Endometrial microvascular endothelial cells (primary cell): Measurements from ENCODE around the gene SUFU. TPM values are rescaled to one million over a fixed set of nuclear protein-coding genes. Genes with fewer than 3 reads are reported as not detected.

Source experiments
- in situ Hi-C: cut with HindIII; loops from 2 replicates; pipeline ENCODE4 v1.10.0; 2017; ENCODE audit warnings: low sequenced_read_pairs, low pct_unique_long_range_greater_than_20kb; ENCODE audit errors: inconsistent ontology term
- total RNA-seq: library from RNA; depleted of rRNA; stranded (reverse); fragments of >200 nt; gene quantifications from one replicate; pipeline ENCODE4 v1.2.3, GENCODE V29; 2015; ENCODE audit errors: inconsistent ontology term

The SUFU gene
- total RNA-seq, 1 donor from 2014 or later, result 7.6 TPM

DNA sequence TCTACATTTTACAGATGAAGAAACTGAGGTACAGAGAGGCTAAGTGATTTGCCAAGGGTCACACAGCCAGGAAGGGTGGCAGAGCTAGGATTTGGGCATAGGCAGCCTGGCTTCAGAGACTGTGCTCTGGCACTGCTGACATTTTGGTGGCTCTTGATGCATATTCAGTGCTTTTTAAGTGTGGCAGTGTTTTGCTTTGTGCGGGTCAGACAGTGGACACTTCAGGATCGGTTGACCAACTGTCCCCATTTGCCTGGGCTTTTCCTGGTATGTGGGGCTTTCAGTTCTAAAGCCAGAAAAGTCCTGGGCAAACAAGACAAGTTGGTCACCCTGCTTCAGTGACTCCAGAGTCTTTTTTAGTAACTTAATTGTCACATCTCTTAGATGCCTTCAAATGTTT lies 35.0 kb downstream of the SUFU start:
- in situ Hi-C loops, result no loop called here

DNA sequence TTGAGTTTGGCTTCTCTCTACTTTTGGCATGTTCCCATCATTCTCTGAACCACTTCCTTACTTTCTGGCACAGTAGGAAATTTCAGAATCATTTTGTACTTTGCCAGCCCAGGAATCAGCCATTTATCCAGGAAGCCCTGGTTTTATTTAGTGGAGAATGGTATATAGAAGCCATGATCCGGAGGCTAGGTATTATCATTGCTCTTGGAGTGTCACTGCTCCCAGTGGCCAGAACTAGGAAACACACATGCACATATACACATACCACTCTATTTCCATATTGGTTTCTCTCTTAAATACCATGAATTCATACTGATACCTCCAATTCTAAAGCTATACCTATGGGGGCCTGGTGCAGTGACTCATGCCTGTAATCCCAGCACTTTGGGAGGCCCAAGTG lies 36.3 kb downstream of the SUFU start:
- in situ Hi-C loops, result no loop called here

DNA sequence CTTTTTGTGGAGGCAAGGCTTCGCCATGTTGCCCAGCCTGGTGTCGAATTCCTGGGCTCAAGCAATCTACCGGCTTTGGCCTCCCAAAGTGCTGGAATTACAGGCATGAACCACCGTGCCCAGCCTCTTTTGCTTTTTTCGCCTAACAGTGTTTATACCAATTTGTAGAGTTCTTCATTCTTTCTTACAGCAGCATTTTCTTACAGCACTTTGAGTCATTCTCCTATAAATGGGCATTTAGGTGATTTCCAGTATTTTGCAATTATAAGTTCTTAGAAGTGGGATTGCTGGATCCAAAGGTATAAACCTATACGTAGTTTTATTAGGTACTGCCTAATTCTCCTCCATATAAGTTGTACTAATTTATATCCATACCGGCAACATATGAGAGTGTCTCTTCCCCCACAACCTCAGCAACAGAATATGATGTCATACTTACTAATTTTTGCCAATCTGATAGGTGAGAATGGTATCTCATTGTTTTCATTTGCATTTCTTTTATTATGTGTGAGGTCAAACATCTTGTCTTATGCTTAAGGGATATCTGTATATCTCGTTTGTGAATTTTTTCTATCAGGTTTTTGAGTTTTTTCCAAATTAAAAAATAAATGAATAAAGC lies 39.1 kb downstream of the SUFU start:
- in situ Hi-C loops, result no loop called here

DNA sequence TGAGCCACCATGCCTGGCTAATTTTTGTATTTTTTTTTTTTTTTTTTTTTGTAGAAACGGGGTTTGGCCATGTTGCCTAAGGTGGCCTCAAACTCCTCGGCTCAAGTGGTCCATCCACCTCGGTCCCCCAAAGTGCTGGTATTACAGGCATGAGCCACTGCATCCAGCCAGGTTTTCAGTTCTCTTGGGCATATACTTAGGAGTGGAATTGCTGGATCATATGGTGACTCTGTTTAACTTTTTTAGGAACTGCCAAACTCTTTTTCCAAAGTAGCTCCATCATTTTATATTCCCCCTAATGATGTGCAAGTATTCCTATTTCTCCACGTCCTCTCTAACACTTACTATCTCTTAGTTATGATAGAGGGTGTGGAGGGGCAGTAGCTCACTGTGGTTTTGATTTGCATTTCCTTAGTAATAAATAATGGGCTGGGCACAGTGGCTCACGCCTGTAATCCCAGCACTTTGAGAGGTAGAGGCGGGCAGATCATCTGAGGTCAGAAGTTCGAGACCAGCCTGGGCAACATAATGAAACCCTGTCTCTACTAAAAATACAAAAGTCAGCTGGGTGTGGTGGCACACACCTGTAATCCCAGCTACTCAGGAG lies 41.6 kb downstream of the SUFU start:
- in situ Hi-C loops, result no loop called here

DNA sequence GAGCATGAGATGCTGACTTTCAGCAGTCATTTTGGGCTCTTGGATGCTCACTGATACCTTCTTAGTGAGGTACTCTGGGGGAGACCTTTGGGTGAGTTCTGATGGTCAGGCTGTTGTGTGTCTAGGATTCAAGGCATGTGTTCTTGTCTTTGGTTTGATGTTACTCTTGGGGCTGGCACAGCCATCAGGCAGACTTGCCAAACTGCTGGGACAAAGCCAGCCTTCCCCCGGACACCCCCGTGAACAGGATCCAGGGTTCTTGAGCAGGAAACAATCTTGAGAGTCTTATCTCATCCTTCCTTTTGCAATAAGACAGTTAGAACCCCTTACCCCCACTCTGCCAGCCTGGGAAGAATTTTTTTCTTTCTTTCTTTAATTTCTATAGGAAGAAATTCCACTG lies 42.2 kb downstream of the SUFU start:
- in situ Hi-C loops, result no loop called here

DNA sequence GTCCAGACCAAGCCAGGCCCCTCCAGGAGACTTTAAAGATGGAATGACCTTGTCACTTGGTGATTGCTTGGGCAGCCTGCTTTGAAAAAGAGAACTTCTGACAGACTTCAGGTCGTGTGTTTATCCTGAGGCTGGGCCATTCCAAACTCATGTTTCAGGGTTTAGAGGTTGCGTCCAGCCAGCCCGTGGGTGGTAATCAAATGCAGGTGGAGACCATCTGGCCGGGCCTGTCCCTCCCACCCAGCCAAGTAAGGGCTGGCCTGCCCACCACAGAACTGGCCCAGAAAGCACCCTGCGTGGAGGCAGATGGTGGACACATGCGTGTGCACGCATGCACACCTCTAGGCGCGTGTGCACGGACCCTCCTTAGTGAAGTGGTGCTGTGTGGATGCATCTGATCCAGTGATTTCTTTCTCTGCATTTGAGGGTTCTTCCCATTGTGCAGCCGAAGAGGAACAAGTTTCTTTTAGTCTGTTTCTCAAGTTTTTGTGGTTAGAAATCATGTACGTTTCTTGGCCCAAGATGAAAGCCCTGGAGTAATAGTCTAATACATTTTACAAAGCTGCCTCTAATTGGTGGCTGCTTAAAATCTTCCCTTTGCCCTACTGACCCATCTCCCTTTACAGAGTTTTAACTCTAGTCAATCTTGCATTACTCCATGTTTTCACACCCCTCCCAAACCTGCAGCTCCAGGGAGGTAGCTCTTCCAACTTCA lies 43.0 kb downstream of the SUFU start:
- in situ Hi-C loops, result no loop called here

DNA sequence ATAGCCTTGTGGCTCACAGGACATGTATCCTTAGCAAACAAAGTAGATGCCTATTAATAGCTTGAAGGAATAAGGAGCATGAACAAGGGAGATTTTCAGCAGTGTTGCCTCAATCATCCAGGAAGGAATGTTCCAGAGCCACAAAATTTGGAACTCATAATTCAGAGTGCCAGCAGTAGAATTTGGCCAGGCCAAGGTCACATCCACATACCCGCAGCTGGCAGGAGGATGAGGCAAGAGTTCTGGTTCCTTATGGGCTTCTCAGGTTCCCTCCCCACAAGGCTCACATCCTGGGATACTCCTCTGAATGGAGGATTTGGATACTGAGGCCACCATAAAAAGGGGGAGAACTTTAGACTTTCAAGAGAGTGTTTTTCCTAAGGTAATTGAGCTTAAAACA lies 45.8 kb downstream of the SUFU start:
- in situ Hi-C loops, result no loop called here

DNA sequence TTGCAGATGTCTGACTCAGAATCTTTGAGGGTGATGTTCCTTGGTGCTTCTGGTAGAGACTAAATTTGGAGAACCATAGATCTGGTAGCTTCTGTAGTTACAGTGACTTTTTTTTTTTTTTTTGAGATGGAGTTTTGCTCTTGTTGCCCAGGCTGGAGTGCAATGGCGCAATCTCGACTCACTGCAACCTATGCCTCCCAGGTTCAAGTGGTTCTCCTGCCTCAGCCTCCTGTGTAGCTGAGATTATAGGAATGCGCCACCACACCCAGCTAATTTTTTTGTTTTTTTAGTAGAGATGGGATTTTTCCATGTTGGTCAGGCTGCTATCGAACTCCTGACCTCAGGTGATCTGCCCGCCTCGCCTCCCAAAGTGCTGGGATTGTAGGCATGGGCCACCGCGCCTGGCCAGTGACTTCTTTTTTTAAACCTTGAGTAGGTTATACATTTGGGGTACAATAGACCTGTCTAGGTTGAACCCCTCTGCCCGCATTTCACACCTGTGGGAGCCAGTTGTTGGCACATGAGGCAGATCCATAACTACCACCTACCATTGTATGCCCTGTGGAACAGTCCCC lies 47.0 kb downstream of the SUFU start:
- in situ Hi-C loops, result no loop called here

DNA sequence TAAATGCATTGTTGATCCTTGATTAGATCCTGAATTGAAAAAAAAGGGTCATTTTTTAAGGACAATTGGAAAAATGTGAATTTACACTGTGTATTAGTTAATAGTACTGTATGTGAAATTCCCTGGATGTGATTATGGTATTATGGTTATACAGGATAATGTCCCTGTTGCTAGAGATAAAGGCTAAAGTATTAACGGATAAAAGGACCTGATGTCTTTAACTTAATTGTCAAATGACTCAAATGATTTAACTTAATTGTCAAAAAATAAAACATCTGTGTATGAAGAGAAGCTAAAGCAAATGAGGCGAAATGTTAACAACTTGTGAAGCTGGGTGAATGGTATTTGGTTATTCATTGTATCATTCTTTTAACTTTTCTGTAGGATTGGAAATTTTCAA lies 48.8 kb downstream of the SUFU start:
- in situ Hi-C loops, result no loop called here

DNA sequence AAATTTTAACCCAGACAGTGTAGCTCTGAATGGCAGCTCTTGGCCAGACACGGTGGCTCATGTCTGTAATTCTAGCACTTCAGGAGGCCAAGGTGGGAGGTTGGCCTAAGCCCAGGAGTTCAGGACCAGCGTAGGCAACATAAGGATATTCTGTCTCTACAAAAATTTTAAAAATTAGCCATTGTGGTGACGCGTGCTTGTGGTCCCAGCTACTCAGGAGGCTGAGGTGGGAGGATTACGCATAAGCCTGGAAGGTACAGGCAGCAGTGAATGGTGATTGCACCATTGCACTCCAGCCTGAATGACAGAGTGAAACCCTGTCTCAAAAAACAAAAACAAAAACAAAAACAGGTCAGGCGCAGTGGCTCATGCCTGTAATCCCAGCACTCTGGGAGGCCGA lies 50.0 kb downstream of the SUFU start:
- in situ Hi-C loops, result no loop called here

DNA sequence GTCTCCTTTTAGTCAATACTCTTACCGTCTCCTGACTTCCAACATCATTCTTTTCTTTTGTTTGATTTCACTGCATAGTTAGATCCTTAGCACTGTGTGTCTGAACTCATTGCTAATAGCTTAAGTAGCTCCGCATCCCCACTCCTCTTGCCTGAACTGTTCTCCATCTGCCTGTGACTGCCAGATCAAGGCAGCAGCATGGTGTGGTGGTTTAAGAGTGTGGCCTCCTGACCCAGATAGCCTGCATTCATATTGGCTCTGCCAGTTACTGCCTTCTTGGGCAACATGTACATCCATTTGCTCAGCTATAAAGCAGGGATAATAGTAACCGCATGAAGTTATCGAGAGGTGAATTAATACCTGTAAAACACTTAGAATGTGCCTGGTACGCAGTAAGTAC lies 50.8 kb downstream of the SUFU start:
- in situ Hi-C loops, result no loop called here

DNA sequence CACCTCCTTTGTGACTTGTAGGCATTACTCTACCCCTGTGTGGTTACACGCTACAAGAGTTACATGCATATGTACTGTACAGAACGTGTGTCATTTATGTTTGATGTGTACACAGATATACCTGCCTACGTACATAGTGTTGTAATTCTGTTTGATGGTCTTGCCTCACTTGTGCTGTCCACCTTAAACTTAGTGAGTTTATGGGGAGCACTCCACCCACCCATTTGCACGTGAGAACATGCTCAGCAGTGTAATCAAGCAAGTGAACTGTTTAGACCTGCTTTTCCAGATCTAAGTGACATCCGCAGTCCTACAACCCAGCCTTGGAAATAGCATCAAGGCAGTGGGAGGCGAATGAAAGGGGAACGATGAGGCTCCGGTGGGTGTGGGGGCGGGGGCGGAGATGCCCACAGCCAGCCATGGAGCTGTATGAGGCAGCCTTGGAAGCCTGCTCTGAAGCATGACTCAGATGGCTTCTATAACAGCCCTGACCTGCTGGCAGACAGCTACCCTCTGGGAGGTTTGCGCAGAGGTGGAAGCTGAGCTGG lies 52.1 kb downstream of the SUFU start:
- in situ Hi-C loops, result no loop called here

DNA sequence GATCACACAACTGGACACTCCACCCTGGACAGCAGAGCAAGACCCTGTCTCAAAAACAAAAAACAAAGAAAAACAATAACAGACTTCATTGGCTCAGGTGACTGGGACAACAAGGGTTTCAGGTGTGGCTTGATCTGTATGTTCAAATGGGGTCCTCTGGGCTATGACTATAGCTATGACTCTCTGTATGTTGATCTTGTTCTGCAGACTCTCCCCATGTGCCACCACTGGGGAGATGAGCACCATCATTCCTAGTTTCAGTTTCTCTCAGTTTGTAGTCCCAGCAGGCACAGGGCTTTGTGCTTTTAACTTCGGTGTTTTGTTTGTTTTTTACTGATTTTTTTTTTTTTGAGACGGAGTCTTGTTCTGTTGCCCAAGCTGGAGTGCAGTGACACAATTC lies 53.8 kb downstream of the SUFU start:
- in situ Hi-C loops, result no loop called here

DNA sequence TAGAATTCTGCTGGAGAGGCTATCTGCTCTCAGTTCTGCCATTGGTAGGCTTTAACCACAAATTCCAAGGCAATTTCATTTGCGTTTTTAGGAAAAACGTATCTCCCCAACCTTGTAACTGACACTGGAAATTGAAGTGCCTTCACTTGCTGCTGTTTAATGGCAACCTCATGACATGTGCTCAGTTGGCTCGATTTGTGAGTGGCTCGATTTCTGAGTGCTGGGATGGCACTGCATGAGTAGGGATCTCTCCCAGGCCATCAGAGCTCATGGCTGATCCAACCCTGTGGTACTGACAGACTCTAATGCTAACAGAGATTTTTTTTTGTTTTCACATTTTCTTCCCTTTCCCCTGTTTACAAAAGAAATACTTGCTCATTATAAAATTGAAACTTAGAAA lies 56.0 kb downstream of the SUFU start:
- in situ Hi-C loops, result no loop called here

DNA sequence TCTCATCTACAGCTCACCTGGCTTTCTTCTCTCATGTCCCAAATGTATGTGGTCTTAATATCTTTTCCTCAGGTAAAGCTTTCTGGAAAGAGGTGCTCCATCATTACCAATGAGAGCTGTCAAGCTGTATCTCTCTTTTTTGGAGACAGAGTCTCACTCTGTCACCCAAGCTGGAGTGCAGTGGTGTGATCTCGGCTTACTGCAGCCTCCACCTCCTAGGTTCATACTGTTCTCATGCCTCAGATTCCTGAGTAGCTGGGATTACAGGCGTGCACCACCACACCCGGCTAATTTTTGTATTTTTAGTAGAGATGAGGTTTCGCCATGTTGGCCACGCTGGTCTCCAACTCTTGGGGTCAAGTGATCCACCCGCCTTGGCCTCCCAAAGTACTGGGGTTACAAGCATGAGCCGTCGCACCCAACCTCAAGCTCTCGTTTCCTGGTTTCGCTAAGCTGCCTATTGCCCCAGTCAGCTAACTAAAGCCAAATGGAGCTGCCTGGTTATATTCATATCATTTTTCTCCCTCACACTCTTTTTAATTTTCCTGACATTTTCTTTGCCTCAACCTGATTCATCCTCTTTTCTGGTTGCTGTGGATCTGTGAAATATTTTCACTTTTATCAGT lies 60.5 kb downstream of the SUFU start:
- in situ Hi-C loops, result no loop called here

DNA sequence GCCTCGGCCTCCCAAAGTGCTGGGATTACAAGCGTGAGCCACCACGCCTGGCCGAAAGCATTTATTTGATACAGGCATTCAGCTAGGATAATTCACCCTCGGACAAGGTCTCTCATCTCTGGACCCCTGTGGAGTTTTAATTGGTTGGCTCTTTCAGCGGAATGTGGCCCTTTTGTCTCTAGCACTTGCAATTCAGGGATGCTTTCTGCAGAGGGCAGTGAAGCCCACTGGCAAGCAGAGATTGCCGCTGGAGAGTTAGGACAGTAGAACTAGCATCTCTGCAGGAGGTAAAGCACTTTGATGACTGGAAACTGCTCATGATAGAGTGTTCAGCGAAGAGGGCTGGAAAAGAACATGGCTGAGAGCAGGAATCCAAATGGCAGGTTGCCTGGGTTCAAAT lies 62.0 kb downstream of the SUFU start:
- in situ Hi-C loops, result no loop called here

DNA sequence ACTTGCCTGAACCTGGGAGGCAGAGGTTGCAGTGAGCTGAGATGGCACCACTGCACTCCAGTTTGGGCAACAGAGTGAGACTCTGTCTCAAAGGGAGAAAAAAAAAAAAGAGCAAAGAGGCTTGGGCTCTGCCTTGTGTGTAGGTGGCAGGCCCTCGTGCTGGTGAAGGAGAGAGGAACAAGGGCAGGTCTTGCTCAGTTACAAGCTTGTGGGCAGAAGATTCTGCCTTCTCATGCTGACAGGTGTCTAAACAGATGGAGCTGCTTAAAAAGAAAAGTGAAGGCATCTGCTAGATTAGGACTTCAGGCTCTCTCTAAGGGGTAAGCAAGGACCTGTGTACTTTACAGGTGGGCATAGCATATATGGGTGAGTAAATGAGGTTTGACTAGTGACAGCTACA lies 75.0 kb downstream of the SUFU start:
- in situ Hi-C loops, result no loop called here

DNA sequence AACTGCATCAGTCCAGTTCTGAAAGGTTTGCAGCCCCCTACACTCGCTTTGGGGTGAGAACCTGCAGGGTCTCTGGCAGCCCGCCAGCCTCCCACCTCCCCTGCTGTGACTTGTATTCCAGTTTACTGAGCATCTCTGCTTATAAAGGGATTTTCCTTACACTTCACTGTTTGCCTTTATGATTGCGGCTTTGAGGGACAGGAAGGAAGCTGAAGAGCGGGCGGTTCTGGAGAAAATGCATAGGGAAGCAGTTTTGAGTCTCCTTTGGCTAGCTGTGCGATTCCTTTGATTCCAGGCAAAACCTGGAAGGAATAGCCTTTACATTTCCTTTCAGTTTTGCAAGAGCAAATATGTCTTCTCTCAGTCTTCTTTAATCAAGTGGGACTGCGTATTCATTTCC lies 75.6 kb downstream of the SUFU start:
- in situ Hi-C loops, result no loop called here

DNA sequence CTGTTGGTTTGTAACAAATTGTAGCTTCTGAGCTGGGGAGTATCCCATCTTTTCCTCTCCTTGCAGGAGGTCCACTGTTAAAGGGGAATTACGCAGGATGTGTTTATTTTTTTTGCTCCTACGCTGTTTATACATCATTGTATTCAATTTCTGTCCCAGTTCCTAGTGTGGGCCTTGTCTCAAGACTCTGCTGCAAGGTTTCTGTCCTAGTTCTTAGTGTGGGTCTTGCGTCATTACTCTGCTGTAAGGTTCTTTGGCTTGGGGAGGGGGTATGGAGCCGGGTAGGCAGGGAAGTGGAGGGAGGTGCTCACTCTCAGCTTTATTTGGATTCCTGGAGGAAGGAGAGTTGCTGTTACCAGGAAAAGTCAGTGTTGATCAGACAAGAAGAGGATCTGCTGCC lies 76.5 kb downstream of the SUFU start:
- in situ Hi-C loops, result no loop called here

DNA sequence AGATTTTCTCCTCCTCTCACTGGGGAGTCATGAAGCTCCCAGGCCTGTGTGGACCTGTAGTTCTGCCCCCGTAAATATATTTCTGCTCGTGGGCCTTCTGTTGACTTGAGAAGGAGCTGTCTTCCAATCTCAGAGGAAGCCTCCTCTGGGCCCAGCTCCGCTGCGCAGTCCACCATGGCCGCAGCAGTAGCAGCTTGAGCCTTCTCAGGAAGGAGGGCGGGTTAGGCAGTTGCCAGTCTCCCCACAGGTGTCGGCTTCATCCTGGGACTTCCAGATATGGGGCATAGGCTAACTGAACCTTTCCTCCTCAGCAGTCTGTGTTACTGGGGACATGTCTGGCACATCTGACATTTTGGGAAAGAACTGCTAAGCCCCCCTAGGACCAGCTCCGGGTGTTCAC lies 77.6 kb downstream of the SUFU start:
- in situ Hi-C loops, result no loop called here
